22Rv1 (cell line): Measurements from ENCODE around the gene SALL4.

Experiments
- CTCF ChIP-seq: fragments of 450-650 bp; IDR thresholded peaks from 2 replicates; pipeline ENCODE4 v1.5.1; 2017; ENCODE audit warnings: mild to moderate bottlenecking
- ZFX ChIP-seq: fragments of 450-650 bp; IDR thresholded peaks from 2 replicates; pipeline ENCODE4 v1.6.1; 2017; ENCODE audit warnings: antibody characterized with exemption, borderline replicate concordance

DNA sequence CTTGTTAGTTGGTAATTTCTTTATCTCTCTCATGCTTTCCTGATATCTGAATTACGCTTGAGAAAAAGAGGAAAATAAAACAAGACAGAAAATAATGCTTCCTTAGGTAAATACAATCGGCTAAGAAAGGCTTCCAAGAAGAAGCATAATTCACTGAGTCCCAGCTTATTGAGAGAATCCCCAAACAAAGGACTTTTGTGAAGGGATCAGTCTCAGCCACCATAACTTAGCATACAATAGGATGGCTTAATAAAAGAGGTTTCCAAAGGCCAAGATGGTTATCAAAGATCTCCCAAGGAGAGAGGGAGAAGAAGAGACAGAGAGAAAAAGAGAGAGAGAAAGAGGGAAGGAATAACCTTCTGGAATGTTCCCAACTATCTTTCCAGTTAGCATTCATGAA is 46.0 kb upstream of the SALL4 start:
- no peak for TF ChIP-seq CTCF
- no peak for TF ChIP-seq ZFX
